Natural killer cell (primary cell): ENCODE data around the gene MYO5C. TPM values are rescaled to one million over a fixed set of nuclear protein-coding genes. Genes with fewer than 3 reads are reported as not detected.

ENCODE experiments used
- ATAC-seq, 3 donors: fragments of 150-1000 bp in 2 of 3; fragments of 200-7000 bp in 1 of 3; cut with Tn5 transposase; 1 replicate in 1 of 3; 2 replicates in 2 of 3; pipeline ENCODE4 v1.10.0; 2021; ENCODE audit warnings: mild to moderate bottlenecking in 2 of 3, moderate library complexity in 2 of 3
- DNase-seq, 2 donors: peaks; one replicate each; pipeline versions ENCODE4 v3.0.0 to v3.0.0-alpha.2; 2013 to 2021; ENCODE audit warnings: mixed read lengths in 1 of 2
- H3K27ac ChIP-seq: one replicate; pipeline ENCODE4 v1.5.1; 2013; ENCODE audit warnings: mild to moderate bottlenecking, low read length
- H3K27me3 ChIP-seq: one replicate; pipeline ENCODE4 v1.6.1; 2013; ENCODE audit warnings: low read length; ENCODE audit not compliant: control insufficient read depth, insufficient read depth
- H3K36me3 ChIP-seq: one replicate; pipeline ENCODE4 v1.6.1; 2013; ENCODE audit warnings: low read length; ENCODE audit not compliant: control insufficient read depth, insufficient read depth
- H3K4me1 ChIP-seq: one replicate; pipeline ENCODE4 v1.6.1; 2013; ENCODE audit warnings: low read length; ENCODE audit not compliant: control insufficient read depth, insufficient read depth
- H3K4me3 ChIP-seq: one replicate; pipeline ENCODE4 v1.5.1; 2013; ENCODE audit warnings: low read length
- H3K9me3 ChIP-seq: one replicate; pipeline ENCODE4 v1.6.1; 2013; ENCODE audit warnings: low read length; ENCODE audit not compliant: control insufficient read depth, insufficient read depth
- H3K27ac Mint-ChIP-seq, 2 donors: one replicate each; pipeline ENCODE4 v1.8.0; 2022; ENCODE audit warnings: mild to moderate bottlenecking in 2 of 2, mixed read lengths in 2 of 2, moderate library complexity in 1 of 2
- H3K27me3 Mint-ChIP-seq, 2 donors: one replicate each; pipeline ENCODE4 v1.8.0; 2022; ENCODE audit warnings: low read depth in 2 of 2, mixed read lengths in 2 of 2
- H3K36me3 Mint-ChIP-seq: one replicate; pipeline ENCODE4 v1.8.0; 2022; ENCODE audit warnings: mixed read lengths
- H3K4me1 Mint-ChIP-seq, 2 donors: one replicate each; pipeline ENCODE4 v1.8.0; 2022; ENCODE audit warnings: mixed read lengths in 2 of 2
- H3K4me3 Mint-ChIP-seq: one replicate; pipeline ENCODE4 v1.8.0; 2022; ENCODE audit warnings: mild to moderate bottlenecking, moderate library complexity, mixed read lengths
- H3K9me3 Mint-ChIP-seq, 2 donors: one replicate each; pipeline ENCODE4 v1.8.0; 2022; ENCODE audit warnings: mixed read lengths in 2 of 2
- WGBS: methylation state at CpG from one replicate; pipeline ENCODE4 v1.1.7; 2013; ENCODE audit warnings: missing lambda C conversion rate; ENCODE audit not compliant: insufficient coverage; 5-methylcytosine and 5-hydroxymethylcytosine counted together
- intact Hi-C: fragments of 100-400 bp; cut with micrococcal nuclease; formaldehyde crosslinking; loops from one replicate; pipeline ENCODE4 v1.14.2; 2022
- total RNA-seq, 4 donors: library from RNA; stranded (reverse); fragments of 120-200 nt in 1 of 4; gene quantifications; one replicate each; pipeline versions ENCODE4 v1.2.3 to v1.2.4, GENCODE V29; 2013 to 2022
- TF ChIP-seq, protein P1 (sequence below): fragments of 200-600 bp; IDR thresholded peaks from one replicate; pipeline ENCODE4 v1.8.0; 2022; ENCODE audit warnings: antibody characterized with exemption

MYO5C gene
- total RNA-seq, 3 donors from 2014 or later (not counting 1 experiment from before 2014, with no cell fraction given), result 0.45 to 0.82 (median 0.60) TPM

DNA sequence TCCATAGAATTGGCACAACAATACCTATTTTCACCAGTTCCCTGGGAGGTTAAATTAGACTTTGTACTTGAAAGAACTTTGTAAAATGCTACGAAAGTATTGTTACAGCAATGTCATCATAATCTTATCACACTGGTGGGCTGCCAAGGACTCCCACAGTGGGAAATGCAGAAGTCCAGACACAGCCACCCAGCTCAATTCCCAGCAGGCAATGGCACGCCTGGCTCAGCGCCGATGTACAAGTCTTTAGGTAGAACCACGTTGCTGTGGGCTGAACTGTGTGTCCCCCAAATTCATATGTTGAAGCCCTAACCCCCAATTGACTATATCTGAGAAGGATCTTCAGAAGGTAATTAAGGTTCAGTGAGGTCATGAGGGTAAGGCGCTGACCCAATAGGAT lies 12.3 kb downstream of the MYO5C start:
- 92% methylated on average over 6 of the region's 6 CpGs for WGBS
- Histone ChIP-seq H3K27ac (no peak overlapping the region), H3K36me3 (no peaks in the 10 kb centered on the region), H3K27me3 (no peaks in the 10 kb centered on the region), H3K9me3 (no peaks in the 10 kb centered on the region), H3K4me3 (no peak overlapping the region), H3K4me1 (no peaks in the 10 kb centered on the region)
- no peaks in the 10 kb centered on the region for H3K4me1 Mint-ChIP-seq
- ATAC-seq, result no peak
- H3K9me3 Mint-ChIP-seq, result no peaks in the 10 kb centered on the region
- no peak overlapping the region for H3K4me3 Mint-ChIP-seq
- no peaks in the 10 kb centered on the region for H3K36me3 Mint-ChIP-seq
- intact Hi-C loops, result no loop called here
- DNase-seq, result no peak
- no peak overlapping the region for H3K27ac Mint-ChIP-seq
- TF ChIP-seq, protein P1, sequence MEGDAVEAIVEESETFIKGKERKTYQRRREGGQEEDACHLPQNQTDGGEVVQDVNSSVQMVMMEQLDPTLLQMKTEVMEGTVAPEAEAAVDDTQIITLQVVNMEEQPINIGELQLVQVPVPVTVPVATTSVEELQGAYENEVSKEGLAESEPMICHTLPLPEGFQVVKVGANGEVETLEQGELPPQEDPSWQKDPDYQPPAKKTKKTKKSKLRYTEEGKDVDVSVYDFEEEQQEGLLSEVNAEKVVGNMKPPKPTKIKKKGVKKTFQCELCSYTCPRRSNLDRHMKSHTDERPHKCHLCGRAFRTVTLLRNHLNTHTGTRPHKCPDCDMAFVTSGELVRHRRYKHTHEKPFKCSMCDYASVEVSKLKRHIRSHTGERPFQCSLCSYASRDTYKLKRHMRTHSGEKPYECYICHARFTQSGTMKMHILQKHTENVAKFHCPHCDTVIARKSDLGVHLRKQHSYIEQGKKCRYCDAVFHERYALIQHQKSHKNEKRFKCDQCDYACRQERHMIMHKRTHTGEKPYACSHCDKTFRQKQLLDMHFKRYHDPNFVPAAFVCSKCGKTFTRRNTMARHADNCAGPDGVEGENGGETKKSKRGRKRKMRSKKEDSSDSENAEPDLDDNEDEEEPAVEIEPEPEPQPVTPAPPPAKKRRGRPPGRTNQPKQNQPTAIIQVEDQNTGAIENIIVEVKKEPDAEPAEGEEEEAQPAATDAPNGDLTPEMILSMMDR, result no peak
- H3K27me3 Mint-ChIP-seq, result peaks cover 0 to 3% of the 10 kb centered on the region in 2 donors

DNA sequence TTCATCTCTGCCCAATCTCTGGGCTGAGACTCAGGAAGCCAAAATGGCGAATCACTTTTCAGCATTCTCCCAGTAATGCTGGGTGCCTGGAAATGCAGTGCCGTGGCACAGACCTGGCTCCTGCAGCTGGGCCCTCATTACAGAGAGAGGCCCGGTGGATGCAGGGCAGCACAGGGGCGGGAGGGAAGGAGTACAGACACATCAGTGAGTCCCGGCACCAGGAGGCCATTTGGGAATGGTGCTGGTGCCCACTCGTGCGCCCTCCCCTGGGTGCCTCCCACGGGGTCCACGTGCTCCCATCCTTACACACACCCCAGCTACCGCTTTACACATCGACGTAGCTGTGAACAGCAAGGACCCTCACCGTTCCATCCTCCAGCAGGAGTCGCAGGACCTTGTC lies 13.2 kb downstream of the MYO5C start:
- 88% methylated on average over 14 of the region's 14 CpGs for WGBS
- no peaks in the 10 kb centered on the region for H3K9me3 Mint-ChIP-seq
- DNase-seq, result no peak
- no peaks in the 10 kb centered on the region for H3K36me3 ChIP-seq
- no peak overlapping the region for H3K4me3 ChIP-seq
- intact Hi-C loops, result no loop called here
- no peak overlapping the region for H3K27ac Mint-ChIP-seq
- ATAC-seq, result no peak
- H3K9me3 ChIP-seq, result no peaks in the 10 kb centered on the region
- H3K27ac ChIP-seq, result no peak overlapping the region
- H3K4me1 ChIP-seq, result no peaks in the 10 kb centered on the region
- TF ChIP-seq, protein P1, result no peak
- no peak overlapping the region for H3K4me3 Mint-ChIP-seq
- no peaks in the 10 kb centered on the region for H3K27me3 ChIP-seq
- peaks cover 0 to 3% of the 10 kb centered on the region in 2 donors for H3K27me3 Mint-ChIP-seq
- H3K36me3 Mint-ChIP-seq, result no peaks in the 10 kb centered on the region
- no peaks in the 10 kb centered on the region for H3K4me1 Mint-ChIP-seq

DNA sequence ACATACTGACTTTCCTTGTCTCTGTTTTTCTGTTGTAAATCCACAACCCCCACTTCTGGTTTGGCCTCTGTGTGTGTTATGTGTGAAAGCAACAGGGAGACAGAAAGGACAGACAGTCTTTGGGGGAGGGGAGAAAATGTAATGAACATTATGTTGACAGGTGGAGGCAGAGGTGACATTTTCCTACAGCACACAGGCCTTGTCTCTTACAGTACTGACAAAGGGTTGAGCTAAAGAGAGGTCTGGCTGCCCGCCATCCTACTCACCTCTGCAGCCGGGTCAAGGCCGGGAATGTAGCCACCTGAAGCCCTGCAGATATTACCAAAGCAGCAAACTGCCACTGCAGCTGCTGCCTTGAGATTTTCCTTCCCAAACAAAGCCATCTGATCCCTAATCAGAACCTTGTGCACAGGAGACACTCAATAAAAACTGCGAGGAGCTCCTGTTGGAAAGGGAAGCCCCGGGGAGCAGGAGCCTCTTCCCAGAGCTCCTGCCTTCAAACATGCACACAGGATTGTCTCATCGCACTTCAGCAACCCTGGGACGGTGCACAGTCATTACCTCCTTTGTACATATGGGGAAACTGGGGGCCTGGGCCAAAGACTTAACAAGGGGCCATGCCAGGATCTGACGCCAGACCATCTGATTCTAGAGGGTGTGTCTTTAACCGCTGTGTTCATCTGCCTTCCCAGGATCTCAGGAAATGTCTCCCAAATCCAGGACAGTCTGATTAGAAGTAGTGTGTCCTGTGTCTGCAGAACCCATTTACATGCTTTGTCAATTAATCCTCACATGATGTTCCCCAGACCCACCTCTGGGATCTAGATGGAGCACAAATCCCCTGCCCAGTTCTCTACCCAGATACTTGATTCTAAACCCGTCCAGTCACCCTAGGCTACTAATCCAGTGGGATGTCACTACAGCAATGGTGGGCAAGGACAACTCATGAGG lies 14.2 kb downstream of the MYO5C start:
- Mint-ChIP-seq H3K4me1 (no peaks in the 10 kb centered on the region), H3K4me3 (no peak overlapping the region), H3K27me3 (peaks cover 0 to 3% of the 10 kb centered on the region in 2 donors), H3K9me3 (no peaks in the 10 kb centered on the region), H3K36me3 (no peaks in the 10 kb centered on the region), H3K27ac (no peak overlapping the region)
- no peaks in the 10 kb centered on the region for H3K9me3 ChIP-seq
- intact Hi-C loops, result no loop called here
- H3K4me1 ChIP-seq, result no peaks in the 10 kb centered on the region
- ATAC-seq, result no peak
- TF ChIP-seq, protein P1, result no peak
- WGBS, result 92% methylated on average over 10 of the region's 10 CpGs
- no peak for DNase-seq
- no peaks in the 10 kb centered on the region for H3K36me3 ChIP-seq
- no peak overlapping the region for H3K27ac ChIP-seq
- H3K4me3 ChIP-seq, result no peak overlapping the region
- H3K27me3 ChIP-seq, result no peaks in the 10 kb centered on the region
